GOT3 (cell line): ENCODE measurements around the gene FAM163A.

Experiments
- DNase-seq: peaks from one replicate; lab custom pipeline; 2025; ENCODE audit warnings: mixed read lengths; lab: John Stamatoyannopoulos, UW

Gene FAM163A

DNA sequence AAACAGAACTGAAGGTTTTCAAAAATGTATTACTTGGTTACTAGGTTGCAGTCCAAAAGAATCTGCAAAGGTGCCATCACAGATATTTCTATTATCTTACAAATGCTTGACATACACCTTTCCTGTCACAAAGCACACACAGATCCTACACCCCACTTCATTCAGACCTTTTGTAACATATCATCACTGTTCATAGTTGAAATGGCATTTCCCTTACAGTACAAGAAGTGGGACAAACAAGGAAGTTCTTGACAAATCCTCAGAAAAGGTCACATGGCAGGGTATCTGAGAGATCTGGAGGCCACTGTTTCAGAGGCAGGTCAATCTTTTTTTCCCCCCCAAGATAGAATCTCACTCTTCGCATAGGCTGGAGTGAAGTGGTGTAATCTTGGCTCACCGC, 113.2 kb downstream of the FAM163A start:
- DNase-seq = no peak

DNA sequence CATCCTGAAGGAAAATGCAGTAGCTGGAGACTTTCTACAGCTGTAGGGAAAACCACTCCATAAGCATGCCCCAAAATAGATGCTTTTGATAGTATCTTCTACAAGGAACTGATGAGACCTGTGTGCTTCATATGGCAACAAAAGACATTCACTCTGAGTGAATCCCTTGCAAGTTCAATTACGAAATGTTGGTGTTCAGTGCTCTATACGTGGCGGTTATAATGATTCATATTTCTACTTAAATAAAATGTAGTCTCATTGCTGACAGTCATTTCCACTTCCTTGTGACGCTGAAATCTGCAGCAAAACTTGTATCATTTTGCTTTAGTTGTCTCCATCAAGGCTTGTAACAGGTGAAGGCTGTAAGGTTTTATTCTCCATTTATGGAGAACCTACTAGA, 113.9 kb downstream of the FAM163A start:
- DNase-seq = no peak

DNA sequence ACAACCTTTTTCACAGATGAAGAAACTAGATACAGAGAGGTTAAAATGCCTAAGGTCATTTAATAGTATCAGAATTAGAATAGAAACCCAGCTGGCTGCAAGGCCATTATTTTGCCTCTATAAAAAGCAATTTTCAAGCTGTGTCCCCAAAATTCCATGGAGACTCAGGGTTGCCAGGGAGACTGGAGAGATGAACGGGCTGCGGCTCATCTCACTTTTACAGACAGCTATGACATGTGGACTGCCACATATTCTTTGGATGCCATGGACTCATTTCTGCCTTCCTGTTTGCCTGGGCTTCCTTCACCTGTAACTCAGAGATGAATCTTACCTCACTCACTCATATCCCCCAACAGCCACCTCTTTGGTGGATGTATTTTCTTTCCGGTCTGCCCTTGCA, 117.6 kb downstream of the FAM163A start:
- DNase-seq = no peak

DNA sequence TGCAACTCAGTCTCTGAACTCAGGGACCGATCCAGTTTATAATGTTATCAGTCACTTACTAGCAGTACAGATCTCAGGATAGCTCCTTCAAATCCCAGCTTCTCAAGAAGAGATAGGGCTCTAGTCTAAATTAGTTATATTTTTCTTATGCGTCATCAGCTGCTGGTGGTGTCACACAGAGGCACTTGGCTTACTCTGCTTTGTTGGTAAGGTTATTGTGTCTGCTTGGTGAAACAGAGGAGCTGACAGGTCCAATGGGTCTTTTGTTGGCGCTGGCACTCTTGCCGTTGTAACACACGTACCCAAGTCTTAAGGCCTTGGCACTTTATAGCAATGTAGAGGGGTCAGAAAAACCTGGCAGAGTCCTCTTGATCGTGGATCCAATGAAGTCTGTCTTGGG, 122.3 kb downstream of the FAM163A start:
- no peak for DNase-seq
